Progenitor cell of endocrine pancreas (in vitro differentiated cells): ENCODE data around the gene TTL. TPM values are rescaled to one million over a fixed set of nuclear protein-coding genes. Genes with fewer than 3 reads are reported as not detected.
"Not testable (repeated sequence)": the region's sequence is repeated elsewhere in the genome, so short reads cannot be mapped to it uniquely, and the experiment has no call there.

Experiments used
- DNase-seq: peaks from one replicate; pipeline ENCODE4 v3.0.0; 2021; ENCODE audit warnings: low spot score; ENCODE audit not compliant: unreplicated experiment
- H3K27ac Mint-ChIP-seq: 2 replicates; pipeline ENCODE4 v1.8.0; 2021; ENCODE audit warnings: mild to moderate bottlenecking, moderate library complexity, mixed read lengths
- H3K27me3 Mint-ChIP-seq: 2 replicates; pipeline ENCODE4 v1.8.0; 2021; ENCODE audit warnings: mixed read lengths
- H3K36me3 Mint-ChIP-seq: 2 replicates; pipeline ENCODE4 v1.8.0; 2022; ENCODE audit warnings: mixed read lengths; ENCODE audit not compliant: insufficient read depth
- H3K4me1 Mint-ChIP-seq: 2 replicates; pipeline ENCODE4 v1.8.0; 2021; ENCODE audit warnings: low read depth, mixed read lengths
- H3K4me3 Mint-ChIP-seq: 2 replicates; pipeline ENCODE4 v1.8.0; 2021; ENCODE audit warnings: low read depth, mild to moderate bottlenecking, moderate library complexity, mixed read lengths
- H3K9me3 Mint-ChIP-seq: 2 replicates; pipeline ENCODE4 v1.8.0; 2021; ENCODE audit warnings: low read depth, mixed read lengths
- CTCF ChIP-seq: fragments of 200-600 bp; sonication (generic); IDR thresholded peaks from one replicate; pipeline ENCODE4 v1.5.0; 2021; ENCODE audit warnings: antibody characterized with exemption, mild to moderate bottlenecking; ENCODE audit not compliant: unreplicated experiment
- total RNA-seq: library from RNA; stranded (reverse); gene quantifications from 2 replicates; pipeline ENCODE4 v1.2.1, GENCODE V29; 2021

The TTL gene
- total RNA-seq, 1 donor from 2014 or later = 35.9 TPM

DNA sequence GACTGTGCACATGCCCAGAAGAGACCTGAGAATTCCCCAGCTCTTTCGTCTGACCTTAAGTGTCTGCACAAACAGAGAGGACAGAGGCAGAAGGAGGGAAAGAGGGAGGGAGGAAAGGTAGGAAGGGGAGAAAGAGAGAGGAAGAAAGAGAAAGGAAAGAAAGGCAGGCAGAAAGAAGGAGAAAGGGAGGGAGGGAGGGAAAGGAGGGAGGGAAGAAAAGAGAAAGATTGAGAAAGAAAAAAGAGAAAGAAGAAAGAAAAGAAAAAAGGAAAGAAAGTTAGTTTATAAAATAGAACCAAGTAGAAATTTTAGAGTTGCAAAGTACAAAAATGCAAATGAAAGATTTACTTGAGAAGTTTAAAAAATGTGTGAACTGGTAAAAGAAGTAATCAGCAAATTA, 52.9 kb downstream of the TTL start:
- H3K4me1 Mint-ChIP-seq = no peaks in the 10 kb centered on the region
- no peaks in the 10 kb centered on the region for H3K9me3 Mint-ChIP-seq
- TF ChIP-seq CTCF = no peak
- H3K4me3 Mint-ChIP-seq = no peak overlapping the region
- H3K27me3 Mint-ChIP-seq = no peaks in the 10 kb centered on the region
- no peak overlapping the region for H3K27ac Mint-ChIP-seq
- no peak for DNase-seq
- H3K36me3 Mint-ChIP-seq = peaks cover 3% of the 10 kb centered on the region

DNA sequence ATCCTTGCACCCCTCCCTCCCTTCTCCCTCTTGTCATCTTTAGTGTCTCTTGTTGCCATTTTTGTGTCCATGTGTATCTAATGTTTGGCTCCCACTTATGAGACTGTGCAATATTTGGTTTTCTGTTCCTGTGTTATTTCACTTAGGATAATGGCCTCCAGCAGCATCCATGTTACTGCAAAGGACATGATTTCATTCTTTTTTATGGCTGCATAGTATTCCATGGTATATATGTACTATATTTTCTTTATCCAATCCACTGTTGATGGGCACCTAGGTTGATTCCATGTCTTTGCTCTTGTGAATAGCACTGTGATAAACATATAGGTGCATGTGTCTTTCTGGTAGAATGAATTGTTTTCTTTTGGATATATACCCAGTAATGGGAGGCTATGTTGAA, 54.7 kb downstream of the TTL start:
- not testable (repeated sequence) for H3K27me3 Mint-ChIP-seq, H3K4me1 Mint-ChIP-seq, H3K9me3 Mint-ChIP-seq, H3K27ac Mint-ChIP-seq, H3K36me3 Mint-ChIP-seq, H3K4me3 Mint-ChIP-seq, DNase-seq

DNA sequence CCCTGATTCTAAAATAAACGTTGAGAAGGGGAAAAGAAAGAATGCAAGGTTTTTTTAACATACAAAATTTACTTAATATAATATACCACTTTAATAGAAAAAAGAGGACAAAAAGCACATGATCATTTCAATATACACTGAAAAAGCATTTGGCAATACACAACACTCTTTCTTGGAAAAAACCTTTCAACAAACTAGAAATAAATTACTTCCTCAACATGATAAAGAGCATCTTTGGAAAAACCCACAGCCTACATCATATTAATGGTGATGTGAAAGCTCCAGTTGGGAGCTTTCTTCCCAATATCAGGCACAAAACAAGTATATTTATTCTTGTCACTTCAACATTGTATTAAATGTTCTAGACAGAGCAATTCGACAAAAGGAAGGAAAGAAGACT, 57.4 kb downstream of the TTL start:
- Mint-ChIP-seq H3K36me3 (no peaks in the 10 kb centered on the region), H3K27ac (no peak overlapping the region), H3K27me3 (no peaks in the 10 kb centered on the region), H3K4me1 (peaks cover 2% of the 10 kb centered on the region), H3K9me3 (no peaks in the 10 kb centered on the region), H3K4me3 (no peak overlapping the region)
- no peak for DNase-seq
- TF ChIP-seq CTCF = no peak

GRCh38 chr2:112540906-112541305, 59.0 kb downstream of the TTL start:
- H3K27me3 Mint-ChIP-seq = no peaks in the 10 kb centered on the region
- H3K4me1 Mint-ChIP-seq = peaks cover 2% of the 10 kb centered on the region
- no peak overlapping the region for H3K27ac Mint-ChIP-seq
- H3K36me3 Mint-ChIP-seq = no peaks in the 10 kb centered on the region
- H3K9me3 Mint-ChIP-seq = no peaks in the 10 kb centered on the region
- no peak overlapping the region for H3K4me3 Mint-ChIP-seq
- TF ChIP-seq CTCF = no peak
- no peak for DNase-seq

- Mint-ChIP-seq H3K36me3 (no peaks in the 10 kb centered on the region), H3K4me3 (no peak overlapping the region), H3K9me3 (no peaks in the 10 kb centered on the region), H3K27me3 (no peaks in the 10 kb centered on the region), H3K4me1 (peaks cover 2% of the 10 kb centered on the region), H3K27ac (no peak overlapping the region)
- no peak for TF ChIP-seq CTCF
- peak; percentile 41 for DNase-seq
Measured at GRCh38 chr2:112541315-112542122, 59.6 kb downstream of the TTL start.
